BE2C (cell line): ENCODE data around the gene CEP192.

Source experiments
- DNase-seq: peaks from one replicate; pipeline ENCODE4 v3.0.0-alpha.2; 2020
- H3K27me3 ChIP-seq: fragments of 250-450 bp; sonication (Bioruptor Pico); 2 replicates; pipeline ENCODE4 v1.5.1; 2020; ENCODE audit warnings: mild to moderate bottlenecking
- H3K36me3 ChIP-seq: fragments of 250-450 bp; sonication (Bioruptor Pico); 2 replicates; pipeline ENCODE4 v1.5.1; 2020; ENCODE audit warnings: mild to moderate bottlenecking
- H3K4me1 ChIP-seq: fragments of 250-450 bp; sonication (Bioruptor Pico); 2 replicates; pipeline ENCODE4 v1.5.1; 2020
- H3K4me3 ChIP-seq: 2 replicates; pipeline ENCODE4 v1.5.1; 2011; ENCODE audit warnings: low read depth, low read length
- H3K9me3 ChIP-seq: fragments of 250-450 bp; sonication (Bioruptor Pico); 2 replicates; pipeline ENCODE4 v1.5.1; 2020
- CTCF ChIP-seq: IDR thresholded peaks from 2 replicates; pipeline ENCODE4 v1.5.1; 2012; ENCODE audit warnings: mild to moderate bottlenecking, low read depth, low read length

Gene CEP192

DNA sequence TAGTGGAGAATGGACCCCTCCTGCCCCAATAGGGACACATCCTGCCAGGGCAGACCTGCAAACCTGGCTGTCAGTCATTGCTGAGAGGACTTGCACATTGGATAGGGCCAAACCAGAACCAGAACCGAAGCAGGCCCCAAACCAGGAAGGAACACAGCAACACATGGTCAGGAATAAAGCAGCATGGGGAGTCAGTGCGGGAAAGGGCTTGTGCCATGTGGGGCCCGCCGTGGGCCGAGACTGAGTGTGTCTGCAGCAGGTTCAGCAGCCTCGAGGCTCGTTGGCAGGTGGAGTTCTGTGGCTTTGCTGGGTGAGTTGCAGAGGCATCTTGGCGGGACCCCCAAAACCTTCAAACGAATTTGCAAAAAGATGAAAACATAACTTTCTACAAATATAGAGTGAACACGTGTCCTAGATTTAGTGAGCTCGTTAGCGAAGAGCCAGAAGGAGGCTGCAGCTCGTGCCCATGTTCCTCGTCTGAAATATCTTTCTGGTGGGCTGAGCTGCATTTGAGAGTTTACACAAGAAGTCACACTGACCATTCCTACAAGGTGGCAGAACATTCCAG lies 182.5 kb downstream of the CEP192 start:
- Histone ChIP-seq H3K4me1 (no peaks in the 10 kb centered on the region), H3K36me3 (no peaks in the 10 kb centered on the region), H3K27me3 (no peaks in the 10 kb centered on the region), H3K4me3 (no peak overlapping the region), H3K9me3 (no peaks in the 10 kb centered on the region)
- no peak for TF ChIP-seq CTCF
- DNase-seq: no peak
